Measurements from ENCODE around the gene AKAP6. TPM values are rescaled to one million over a fixed set of nuclear protein-coding genes. Genes with fewer than 3 reads are reported as not detected.

Gene AKAP6
- total RNA-seq, 1 donor from 2014 or later = 2.8 TPM

DNA sequence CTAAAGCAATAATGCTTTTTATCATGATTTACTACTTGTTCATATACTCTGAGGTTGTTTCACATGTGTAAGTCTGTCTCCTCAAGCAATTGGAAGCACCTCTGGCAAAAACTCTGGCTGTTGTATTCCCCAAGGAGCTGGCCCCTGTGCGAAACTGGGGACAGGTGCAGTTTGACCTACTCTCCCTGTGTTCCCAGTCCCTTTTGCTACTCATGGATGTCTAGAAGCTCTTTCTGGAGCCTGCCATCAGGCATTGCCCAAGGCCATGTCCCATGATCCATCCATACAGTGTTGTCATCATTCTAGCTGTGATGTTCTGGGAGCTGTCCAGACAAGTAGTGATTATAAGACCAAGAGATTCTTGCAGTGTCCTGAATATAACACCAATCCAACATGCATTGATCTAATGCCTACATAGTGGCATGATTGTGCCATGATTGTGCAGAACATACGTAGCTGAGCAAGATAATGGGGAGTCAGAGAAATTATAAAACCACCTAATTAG lies 14.9 kb downstream of the AKAP6 start:
- H4K20me1 ChIP-seq (ENCODE audit: insufficient read depth, low read length) = no peaks in the 10 kb centered on the region
- FAIRE-seq = no peak
- no peak overlapping the region for H3K4me3 ChIP-seq (ENCODE audit: insufficient read depth, low read depth, low read length)
- H3K9me3 ChIP-seq (ENCODE audit: insufficient read depth, low read depth, low read length) = no peaks in the 10 kb centered on the region
- TF ChIP-seq, protein P1, sequence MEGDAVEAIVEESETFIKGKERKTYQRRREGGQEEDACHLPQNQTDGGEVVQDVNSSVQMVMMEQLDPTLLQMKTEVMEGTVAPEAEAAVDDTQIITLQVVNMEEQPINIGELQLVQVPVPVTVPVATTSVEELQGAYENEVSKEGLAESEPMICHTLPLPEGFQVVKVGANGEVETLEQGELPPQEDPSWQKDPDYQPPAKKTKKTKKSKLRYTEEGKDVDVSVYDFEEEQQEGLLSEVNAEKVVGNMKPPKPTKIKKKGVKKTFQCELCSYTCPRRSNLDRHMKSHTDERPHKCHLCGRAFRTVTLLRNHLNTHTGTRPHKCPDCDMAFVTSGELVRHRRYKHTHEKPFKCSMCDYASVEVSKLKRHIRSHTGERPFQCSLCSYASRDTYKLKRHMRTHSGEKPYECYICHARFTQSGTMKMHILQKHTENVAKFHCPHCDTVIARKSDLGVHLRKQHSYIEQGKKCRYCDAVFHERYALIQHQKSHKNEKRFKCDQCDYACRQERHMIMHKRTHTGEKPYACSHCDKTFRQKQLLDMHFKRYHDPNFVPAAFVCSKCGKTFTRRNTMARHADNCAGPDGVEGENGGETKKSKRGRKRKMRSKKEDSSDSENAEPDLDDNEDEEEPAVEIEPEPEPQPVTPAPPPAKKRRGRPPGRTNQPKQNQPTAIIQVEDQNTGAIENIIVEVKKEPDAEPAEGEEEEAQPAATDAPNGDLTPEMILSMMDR (IDR thresholded peaks at IDR 0.05; ENCODE audit: insufficient read depth, low read depth, low read length) = no peak
- no peak for TF ChIP-seq EZH2 (IDR thresholded peaks at IDR 0.05; ENCODE audit: insufficient read depth, low read length)
- no peaks in the 10 kb centered on the region for H3K36me3 Mint-ChIP-seq (ENCODE audit: low read depth, unreplicated experiment)
- no peaks in the 10 kb centered on the region for H3K4me1 ChIP-seq (ENCODE audit: insufficient read depth, low read length)
- no peak overlapping the region for H3K4me3 Mint-ChIP-seq (ENCODE audit: unreplicated experiment)
- no peaks in the 10 kb centered on the region for H3K9me3 Mint-ChIP-seq (ENCODE audit: unreplicated experiment)
- no peaks in the 10 kb centered on the region for H3K79me2 ChIP-seq (ENCODE audit: insufficient read depth, low read length)
- no peak overlapping the region for H3K4me2 ChIP-seq (ENCODE audit: low read length)
- no peaks in the 10 kb centered on the region for H3K27me3 Mint-ChIP-seq (ENCODE audit: low read depth, unreplicated experiment)
- no peak for DNase-seq (ENCODE audit: low read depth)
- peak overlapping the region; percentile 54 for H3K27ac Mint-ChIP-seq (ENCODE audit: unreplicated experiment)
- no peaks in the 10 kb centered on the region for H3K27me3 ChIP-seq (ENCODE audit: insufficient read depth, low read length)
- H3K27ac ChIP-seq (ENCODE audit: low read depth, low read length) = no peak overlapping the region
- H2AFZ ChIP-seq (ENCODE audit: low read depth, low read length) = no peak overlapping the region
- no peaks in the 10 kb centered on the region for H3K36me3 ChIP-seq (ENCODE audit: insufficient read depth, low read length)
- H3K4me1 Mint-ChIP-seq (ENCODE audit: low read depth, unreplicated experiment) = peaks cover 19% of the 10 kb centered on the region
- H3K9ac ChIP-seq (ENCODE audit: low read length) = no peak overlapping the region

DNA sequence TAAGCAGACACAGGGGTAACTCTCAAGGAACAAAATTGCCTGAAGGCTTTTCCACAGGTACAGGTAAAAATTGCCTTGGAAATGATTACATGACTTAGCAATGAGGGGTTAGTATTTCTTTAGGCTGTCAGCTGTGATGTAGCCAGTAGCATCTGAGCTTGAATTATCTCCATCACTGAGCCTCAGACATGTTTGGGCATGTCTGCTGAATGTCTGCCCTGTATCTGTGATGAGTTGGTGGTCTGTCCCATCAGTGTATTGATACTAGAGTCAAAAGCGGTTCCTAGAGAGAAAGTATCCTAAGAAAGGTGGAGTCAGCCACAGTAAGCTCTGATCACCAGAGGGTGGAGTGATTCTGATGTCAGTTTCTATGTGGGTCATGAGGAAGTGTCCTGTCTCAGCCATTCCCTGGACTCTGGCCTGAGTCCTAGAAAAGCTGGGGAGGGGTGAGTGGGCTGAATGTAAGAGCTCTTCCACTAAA lies 16.3 kb downstream of the AKAP6 start:
- Histone ChIP-seq H3K27ac (ENCODE audit: low read depth, low read length) (no peak overlapping the region), H3K9ac (ENCODE audit: low read length) (no peak overlapping the region)
- no peak for FAIRE-seq

DNA sequence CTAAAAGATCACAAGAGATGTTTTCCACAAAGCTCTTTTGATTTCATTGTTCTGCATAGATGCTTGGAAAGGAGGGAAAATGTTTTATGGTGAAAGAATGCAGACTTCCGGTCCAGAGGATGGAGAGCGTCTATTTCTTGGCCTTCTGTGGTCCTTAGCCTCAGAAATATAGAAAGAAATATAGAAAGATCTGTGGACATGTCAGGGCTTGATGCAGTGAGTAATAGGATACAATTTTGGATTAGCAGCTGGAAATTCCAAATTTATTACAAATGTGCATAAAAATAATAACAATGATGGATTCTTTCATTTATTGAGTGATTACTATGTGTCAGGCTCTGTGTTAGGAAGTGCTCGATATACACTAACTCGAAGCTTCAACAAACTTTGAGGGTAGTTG lies 20.2 kb downstream of the AKAP6 start:
- H4K20me1 ChIP-seq (ENCODE audit: insufficient read depth, low read length) = no peaks in the 10 kb centered on the region
- no peaks in the 10 kb centered on the region for H3K4me1 ChIP-seq (ENCODE audit: insufficient read depth, low read length)
- Mint-ChIP-seq H3K9me3 (ENCODE audit: unreplicated experiment) (peaks cover 5% of the 10 kb centered on the region), H3K4me3 (ENCODE audit: unreplicated experiment) (no peak overlapping the region), H3K4me1 (ENCODE audit: low read depth, unreplicated experiment) (peaks cover 11% of the 10 kb centered on the region), H3K27me3 (ENCODE audit: low read depth, unreplicated experiment) (no peaks in the 10 kb centered on the region), H3K36me3 (ENCODE audit: low read depth, unreplicated experiment) (no peaks in the 10 kb centered on the region), H3K27ac (ENCODE audit: unreplicated experiment) (no peak overlapping the region)
- no peak overlapping the region for H3K27ac ChIP-seq (ENCODE audit: low read depth, low read length)
- FAIRE-seq (no peak), DNase-seq (ENCODE audit: low read depth) (no peak)
- no peak overlapping the region for H3K4me2 ChIP-seq (ENCODE audit: low read length)
- no peak overlapping the region for H3K4me3 ChIP-seq (ENCODE audit: insufficient read depth, low read depth, low read length)
- H3K27me3 ChIP-seq (ENCODE audit: insufficient read depth, low read length) = no peaks in the 10 kb centered on the region
- H3K9ac ChIP-seq (ENCODE audit: low read length) = no peak overlapping the region
- no peaks in the 10 kb centered on the region for H3K9me3 ChIP-seq (ENCODE audit: insufficient read depth, low read depth, low read length)
- no peak overlapping the region for H2AFZ ChIP-seq (ENCODE audit: low read depth, low read length)
- no peaks in the 10 kb centered on the region for H3K79me2 ChIP-seq (ENCODE audit: insufficient read depth, low read length)
- no peaks in the 10 kb centered on the region for H3K36me3 ChIP-seq (ENCODE audit: insufficient read depth, low read length)
- TF ChIP-seq, protein P1 (IDR thresholded peaks at IDR 0.05; ENCODE audit: insufficient read depth, low read depth, low read length) = no peak
- TF ChIP-seq EZH2 (IDR thresholded peaks at IDR 0.05; ENCODE audit: insufficient read depth, low read length) = no peak

More for the DNA sequence above, 16.3 kb downstream of the AKAP6 start:
- DNase-seq (ENCODE audit: low read depth) = peak; percentile 35
- Histone ChIP-seq H3K27me3 (ENCODE audit: insufficient read depth, low read length) (no peaks in the 10 kb centered on the region), H3K4me2 (ENCODE audit: low read length) (no peak overlapping the region), H4K20me1 (ENCODE audit: insufficient read depth, low read length) (no peaks in the 10 kb centered on the region), H3K79me2 (ENCODE audit: insufficient read depth, low read length) (no peaks in the 10 kb centered on the region), H3K36me3 (ENCODE audit: insufficient read depth, low read length) (no peaks in the 10 kb centered on the region), H3K9me3 (ENCODE audit: insufficient read depth, low read depth, low read length) (no peaks in the 10 kb centered on the region), H3K4me3 (ENCODE audit: insufficient read depth, low read depth, low read length) (no peak overlapping the region), H3K4me1 (ENCODE audit: insufficient read depth, low read length) (no peaks in the 10 kb centered on the region), H2AFZ (ENCODE audit: low read depth, low read length) (peak overlapping the region; percentile 68)
- Mint-ChIP-seq H3K36me3 (ENCODE audit: low read depth, unreplicated experiment) (no peaks in the 10 kb centered on the region), H3K4me1 (ENCODE audit: low read depth, unreplicated experiment) (peaks cover 19% of the 10 kb centered on the region), H3K9me3 (ENCODE audit: unreplicated experiment) (no peaks in the 10 kb centered on the region), H3K27ac (ENCODE audit: unreplicated experiment) (peak overlapping the region; percentile 96), H3K4me3 (ENCODE audit: unreplicated experiment) (no peak overlapping the region), H3K27me3 (ENCODE audit: low read depth, unreplicated experiment) (no peaks in the 10 kb centered on the region)
- TF ChIP-seq, protein P1 (IDR thresholded peaks at IDR 0.05; ENCODE audit: insufficient read depth, low read depth, low read length) = no peak
- no peak for TF ChIP-seq EZH2 (IDR thresholded peaks at IDR 0.05; ENCODE audit: insufficient read depth, low read length)
